ENCODE measurements around the gene AACS.

AACS gene

DNA sequence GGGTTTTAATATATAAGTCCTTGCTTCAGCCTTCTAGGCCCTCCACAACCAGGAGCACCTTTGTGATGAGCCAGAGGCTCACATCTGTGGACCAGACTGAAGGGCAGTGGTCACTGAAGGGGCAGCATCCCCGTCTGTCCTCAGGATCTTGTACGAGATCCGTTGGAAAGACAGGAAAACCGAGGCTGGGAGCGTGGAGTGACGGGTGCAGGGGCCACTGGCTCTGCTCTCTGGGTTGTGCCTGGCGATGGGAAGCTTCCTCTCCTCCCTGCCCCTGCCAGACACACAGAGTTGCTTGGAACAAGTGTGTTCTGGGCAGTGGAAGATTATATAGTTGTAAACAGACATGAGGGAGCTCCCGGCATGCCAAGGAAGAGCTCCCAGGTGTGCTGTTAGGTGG, 48.0 kb downstream of the AACS start:
- no peaks in the 10 kb centered on the region for H3K27me3 ChIP-seq (ENCODE audit: insufficient read depth, poor library complexity, severe bottlenecking)
- no peak for DNase-seq (ENCODE audit: low read depth in 1 of 2, low spot score in 1 of 2)
- TF ChIP-seq SPI1 (IDR thresholded peaks at IDR 0.05; ENCODE audit: borderline replicate concordance, low read depth) (no peak), GABPA (IDR thresholded peaks at IDR 0.05; ENCODE audit: low read depth) (no peak)
- H3K4me3 ChIP-seq (replicated peaks; ENCODE audit: insufficient read depth, low read length), result no peak overlapping the region
- no peak overlapping the region for H3K27ac ChIP-seq (replicated peaks)

DNA sequence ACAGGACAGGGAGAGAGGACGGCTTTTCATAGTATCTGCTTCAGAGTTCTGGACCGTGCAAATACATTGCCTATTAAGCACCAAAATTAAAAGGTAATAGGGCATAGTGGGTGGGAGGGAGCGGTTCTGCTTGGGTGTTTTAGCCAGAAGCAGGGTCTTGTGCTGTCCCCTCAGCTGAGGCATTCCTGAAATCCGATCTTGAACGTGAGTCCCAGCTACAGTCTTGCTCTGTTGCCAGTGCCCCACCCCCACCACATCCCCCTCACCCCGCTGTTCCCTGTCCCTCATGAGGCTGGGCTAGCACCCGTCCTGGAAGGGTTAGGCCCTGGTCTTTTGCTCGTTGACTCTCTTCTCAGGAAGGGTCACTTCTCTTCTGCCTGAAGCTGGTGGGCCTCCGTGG, 48.6 kb downstream of the AACS start:
- TF ChIP-seq POLR2AphosphoS5 (IDR thresholded peaks at IDR 0.05; ENCODE audit: low read depth), result no peak
- TF ChIP-seq GABPA (IDR thresholded peaks at IDR 0.05; ENCODE audit: low read depth), result no peak
- TF ChIP-seq CTCF (IDR thresholded peaks at IDR 0.05; ENCODE audit: insufficient read depth, low read length), result no peak
- no peak for TF ChIP-seq SPI1 (IDR thresholded peaks at IDR 0.05; ENCODE audit: borderline replicate concordance, low read depth)
- TF ChIP-seq, protein P1, sequence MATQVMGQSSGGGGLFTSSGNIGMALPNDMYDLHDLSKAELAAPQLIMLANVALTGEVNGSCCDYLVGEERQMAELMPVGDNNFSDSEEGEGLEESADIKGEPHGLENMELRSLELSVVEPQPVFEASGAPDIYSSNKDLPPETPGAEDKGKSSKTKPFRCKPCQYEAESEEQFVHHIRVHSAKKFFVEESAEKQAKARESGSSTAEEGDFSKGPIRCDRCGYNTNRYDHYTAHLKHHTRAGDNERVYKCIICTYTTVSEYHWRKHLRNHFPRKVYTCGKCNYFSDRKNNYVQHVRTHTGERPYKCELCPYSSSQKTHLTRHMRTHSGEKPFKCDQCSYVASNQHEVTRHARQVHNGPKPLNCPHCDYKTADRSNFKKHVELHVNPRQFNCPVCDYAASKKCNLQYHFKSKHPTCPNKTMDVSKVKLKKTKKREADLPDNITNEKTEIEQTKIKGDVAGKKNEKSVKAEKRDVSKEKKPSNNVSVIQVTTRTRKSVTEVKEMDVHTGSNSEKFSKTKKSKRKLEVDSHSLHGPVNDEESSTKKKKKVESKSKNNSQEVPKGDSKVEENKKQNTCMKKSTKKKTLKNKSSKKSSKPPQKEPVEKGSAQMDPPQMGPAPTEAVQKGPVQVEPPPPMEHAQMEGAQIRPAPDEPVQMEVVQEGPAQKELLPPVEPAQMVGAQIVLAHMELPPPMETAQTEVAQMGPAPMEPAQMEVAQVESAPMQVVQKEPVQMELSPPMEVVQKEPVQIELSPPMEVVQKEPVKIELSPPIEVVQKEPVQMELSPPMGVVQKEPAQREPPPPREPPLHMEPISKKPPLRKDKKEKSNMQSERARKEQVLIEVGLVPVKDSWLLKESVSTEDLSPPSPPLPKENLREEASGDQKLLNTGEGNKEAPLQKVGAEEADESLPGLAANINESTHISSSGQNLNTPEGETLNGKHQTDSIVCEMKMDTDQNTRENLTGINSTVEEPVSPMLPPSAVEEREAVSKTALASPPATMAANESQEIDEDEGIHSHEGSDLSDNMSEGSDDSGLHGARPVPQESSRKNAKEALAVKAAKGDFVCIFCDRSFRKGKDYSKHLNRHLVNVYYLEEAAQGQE (IDR thresholded peaks at IDR 0.05; ENCODE audit: insufficient replicate concordance, low read depth), result no peak
- H3K4me3 ChIP-seq (replicated peaks; ENCODE audit: insufficient read depth, low read length), result no peak overlapping the region
- H3K27me3 ChIP-seq (ENCODE audit: insufficient read depth, poor library complexity, severe bottlenecking), result no peaks in the 10 kb centered on the region
- DNase-seq (ENCODE audit: low read depth in 1 of 2, low spot score in 1 of 2), result no peak
- H3K27ac ChIP-seq (replicated peaks), result no peak overlapping the region

GRCh38 chr12:125114365-125115141, 49.3 kb downstream of the AACS start:
- Histone ChIP-seq H3K27me3 (ENCODE audit: insufficient read depth, poor library complexity, severe bottlenecking) (no peaks in the 10 kb centered on the region), H3K27ac (replicated peaks) (no peak overlapping the region), H3K4me3 (replicated peaks; ENCODE audit: insufficient read depth, low read length) (no peak overlapping the region)
- TF ChIP-seq POLR2AphosphoS5 (IDR thresholded peaks at IDR 0.05; ENCODE audit: low read depth) (no peak), GABPA (IDR thresholded peaks at IDR 0.05; ENCODE audit: low read depth) (no peak), SPI1 (IDR thresholded peaks at IDR 0.05; ENCODE audit: borderline replicate concordance, low read depth) (no peak), CTCF (IDR thresholded peaks at IDR 0.05; ENCODE audit: insufficient read depth, low read length) (no peak)
- TF ChIP-seq, protein P1 (IDR thresholded peaks at IDR 0.05; ENCODE audit: insufficient replicate concordance, low read depth), result no peak
- DNase-seq (ENCODE audit: low read depth in 1 of 2, low spot score in 1 of 2), result no peak

DNA sequence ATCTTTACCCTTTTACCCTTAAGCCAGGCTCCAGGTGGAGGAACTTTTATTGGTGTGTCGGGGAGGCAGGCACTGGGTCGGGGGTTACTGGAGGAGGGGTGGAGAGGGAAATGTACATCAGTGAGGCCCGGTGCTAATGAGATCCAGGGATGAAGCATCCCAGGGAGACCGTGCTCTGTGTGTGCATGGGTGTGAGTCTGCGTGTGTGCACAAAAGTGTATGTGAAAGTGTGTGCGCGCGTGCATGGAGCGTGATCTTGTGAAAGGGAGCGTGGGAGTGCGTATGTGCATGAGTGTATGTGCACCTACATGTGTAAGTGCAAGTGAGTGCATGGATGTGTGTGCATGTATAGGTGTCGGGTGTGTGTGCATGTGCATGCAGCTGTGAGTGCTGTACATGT, 55.3 kb downstream of the AACS start:
- TF ChIP-seq, protein P1 (IDR thresholded peaks at IDR 0.05; ENCODE audit: insufficient replicate concordance, low read depth), result no peak
- TF ChIP-seq POLR2AphosphoS5 (IDR thresholded peaks at IDR 0.05; ENCODE audit: low read depth), result no peak
- no peak for TF ChIP-seq CTCF (IDR thresholded peaks at IDR 0.05; ENCODE audit: insufficient read depth, low read length)
- TF ChIP-seq GABPA (IDR thresholded peaks at IDR 0.05; ENCODE audit: low read depth), result no peak
- TF ChIP-seq SPI1 (IDR thresholded peaks at IDR 0.05; ENCODE audit: borderline replicate concordance, low read depth), result no peak
- no peak overlapping the region for H3K27ac ChIP-seq (replicated peaks)
- no peaks in the 10 kb centered on the region for H3K27me3 ChIP-seq (ENCODE audit: insufficient read depth, poor library complexity, severe bottlenecking)
- no peak overlapping the region for H3K4me3 ChIP-seq (replicated peaks; ENCODE audit: insufficient read depth, low read length)
- DNase-seq (ENCODE audit: low read depth in 1 of 2, low spot score in 1 of 2), result no peak

Measured in HL-60 (cell line).